HEK293 (cell line): ENCODE results near the gene SEC24A.
A peak's percentile ranks its signal among the peaks of the same experiment; 100 is the strongest.

Source experiments
- BCL11A ChIP-seq: fragments of 450-650 bp; formaldehyde crosslinking; IDR thresholded peaks from 2 replicates; pipeline ENCODE4 v1.5.1; 2016; ENCODE audit warnings: low read depth, missing biosample characterization, missing genetic modification characterization
- EGR2 ChIP-seq: fragments of 450-650 bp; formaldehyde crosslinking; IDR thresholded peaks from 2 replicates; pipeline ENCODE4 v1.5.1; 2016; ENCODE audit warnings: low read depth, missing biosample characterization, missing genetic modification characterization
- INSM2 ChIP-seq: fragments of 450-650 bp; formaldehyde crosslinking; IDR thresholded peaks from 2 replicates; pipeline ENCODE4 v1.5.1; 2016; ENCODE audit warnings: missing biosample characterization, missing genetic modification characterization
- PRDM6 ChIP-seq: fragments of 450-650 bp; formaldehyde crosslinking; IDR thresholded peaks from 2 replicates; pipeline ENCODE4 v1.5.1; 2017; ENCODE audit warnings: missing biosample characterization, missing genetic modification characterization
- RBAK ChIP-seq: fragments of 450-650 bp; formaldehyde crosslinking; IDR thresholded peaks from 2 replicates; pipeline ENCODE4 v1.5.1; 2016; ENCODE audit warnings: missing biosample characterization, missing genetic modification characterization
- REPIN1 ChIP-seq: fragments of 450-650 bp; formaldehyde crosslinking; IDR thresholded peaks from 2 replicates; pipeline ENCODE4 v1.5.1; 2017; ENCODE audit warnings: missing biosample characterization, missing genetic modification characterization, low read depth
- YY1 ChIP-seq: fragments of 450-650 bp; formaldehyde crosslinking; IDR thresholded peaks from 2 replicates; pipeline ENCODE4 v1.5.1; 2018; ENCODE audit warnings: missing biosample characterization, missing genetic modification characterization
- ZEB2 ChIP-seq: fragments of 450-650 bp; formaldehyde crosslinking; IDR thresholded peaks from 2 replicates; pipeline ENCODE4 v1.5.1; 2016; ENCODE audit warnings: missing biosample characterization, missing genetic modification characterization
- ZFP37 ChIP-seq: fragments of 450-650 bp; formaldehyde crosslinking; IDR thresholded peaks from 2 replicates; pipeline ENCODE4 v1.5.1; 2016; ENCODE audit warnings: missing biosample characterization, missing genetic modification characterization
- ZFP69B ChIP-seq: fragments of 450-650 bp; formaldehyde crosslinking; IDR thresholded peaks from 2 replicates; pipeline ENCODE4 v1.5.1; 2016; ENCODE audit warnings: missing biosample characterization, missing genetic modification characterization
- ZNF138 ChIP-seq: fragments of 450-650 bp; formaldehyde crosslinking; IDR thresholded peaks from 2 replicates; pipeline ENCODE4 v1.5.1; 2016; ENCODE audit warnings: missing biosample characterization, missing genetic modification characterization, borderline replicate concordance
- ZNF140 ChIP-seq: fragments of 450-650 bp; formaldehyde crosslinking; IDR thresholded peaks from 2 replicates; pipeline ENCODE4 v1.5.1; 2016; ENCODE audit warnings: missing biosample characterization, missing genetic modification characterization
- ZNF155 ChIP-seq: fragments of 450-650 bp; formaldehyde crosslinking; IDR thresholded peaks from 2 replicates; pipeline ENCODE4 v1.5.1; 2016; ENCODE audit warnings: missing biosample characterization, missing genetic modification characterization
- ZNF184 ChIP-seq: fragments of 450-650 bp; IDR thresholded peaks from 2 replicates; pipeline ENCODE4 v1.5.1; 2018; ENCODE audit warnings: missing biosample characterization, mild to moderate bottlenecking, missing genetic modification characterization
- ZNF23 ChIP-seq: fragments of 450-650 bp; formaldehyde crosslinking; IDR thresholded peaks from 2 replicates; pipeline ENCODE4 v1.5.1; 2016; ENCODE audit warnings: missing biosample characterization, missing genetic modification characterization, borderline replicate concordance
- ZNF266 ChIP-seq: fragments of 450-650 bp; formaldehyde crosslinking; IDR thresholded peaks from 2 replicates; pipeline ENCODE4 v1.5.1; 2016; ENCODE audit warnings: missing biosample characterization, missing genetic modification characterization, low read depth
- ZNF354C ChIP-seq: fragments of 450-650 bp; formaldehyde crosslinking; IDR thresholded peaks from 2 replicates; pipeline ENCODE4 v1.5.1; 2016; ENCODE audit warnings: missing biosample characterization, missing genetic modification characterization, low read depth, borderline replicate concordance
- ZNF48 ChIP-seq: fragments of 450-650 bp; formaldehyde crosslinking; IDR thresholded peaks from 2 replicates; pipeline ENCODE4 v1.5.1; 2016; ENCODE audit warnings: missing biosample characterization, missing genetic modification characterization
- ZNF488 ChIP-seq: fragments of 450-650 bp; formaldehyde crosslinking; IDR thresholded peaks from 2 replicates; pipeline ENCODE4 v1.5.1; 2016; ENCODE audit warnings: missing biosample characterization, missing genetic modification characterization
- ZNF501 ChIP-seq: fragments of 450-650 bp; formaldehyde crosslinking; IDR thresholded peaks from 2 replicates; pipeline ENCODE4 v1.5.1; 2016; ENCODE audit warnings: missing biosample characterization, missing genetic modification characterization
- ZNF624 ChIP-seq: fragments of 450-650 bp; formaldehyde crosslinking; IDR thresholded peaks from 2 replicates; pipeline ENCODE4 v1.5.1; 2017; ENCODE audit warnings: missing biosample characterization, missing genetic modification characterization
- ZNF645 ChIP-seq: fragments of 450-650 bp; formaldehyde crosslinking; IDR thresholded peaks from 2 replicates; pipeline ENCODE4; 2016; ENCODE audit warnings: missing biosample characterization, missing genetic modification characterization
- ZNF664 ChIP-seq: fragments of 450-650 bp; formaldehyde crosslinking; IDR thresholded peaks from 2 replicates; pipeline ENCODE4 v1.5.1; 2016; ENCODE audit warnings: missing biosample characterization, missing genetic modification characterization
- ZNF791 ChIP-seq: fragments of 450-650 bp; formaldehyde crosslinking; IDR thresholded peaks from 2 replicates; pipeline ENCODE4 v1.5.1; 2016; ENCODE audit warnings: missing biosample characterization, missing genetic modification characterization
- ZNF837 ChIP-seq: fragments of 450-650 bp; formaldehyde crosslinking; IDR thresholded peaks from 2 replicates; pipeline ENCODE4 v1.5.1; 2016; ENCODE audit warnings: missing biosample characterization, missing genetic modification characterization
- ZNF843 ChIP-seq: fragments of 450-650 bp; formaldehyde crosslinking; IDR thresholded peaks from 2 replicates; pipeline ENCODE4 v1.5.1; 2016; ENCODE audit warnings: missing biosample characterization, missing genetic modification characterization
- TF ChIP-seq, protein P1 (sequence below): fragments of 450-650 bp; formaldehyde crosslinking; IDR thresholded peaks from 2 replicates; pipeline ENCODE4 v1.5.1; 2017; ENCODE audit warnings: missing biosample characterization, mild to moderate bottlenecking, missing genetic modification characterization, moderate library complexity
- TF ChIP-seq, protein P2 (sequence below): fragments of 450-650 bp; formaldehyde crosslinking; IDR thresholded peaks from 2 replicates; pipeline ENCODE4 v1.5.0; 2017; ENCODE audit warnings: missing biosample characterization, missing genetic modification characterization, borderline replicate concordance
- TF ChIP-seq, protein P3 (sequence below): fragments of 450-650 bp; IDR thresholded peaks from 2 replicates; pipeline ENCODE4 v1.5.1; 2018; ENCODE audit warnings: missing biosample characterization, mild to moderate bottlenecking, missing genetic modification characterization

Gene SEC24A

DNA sequence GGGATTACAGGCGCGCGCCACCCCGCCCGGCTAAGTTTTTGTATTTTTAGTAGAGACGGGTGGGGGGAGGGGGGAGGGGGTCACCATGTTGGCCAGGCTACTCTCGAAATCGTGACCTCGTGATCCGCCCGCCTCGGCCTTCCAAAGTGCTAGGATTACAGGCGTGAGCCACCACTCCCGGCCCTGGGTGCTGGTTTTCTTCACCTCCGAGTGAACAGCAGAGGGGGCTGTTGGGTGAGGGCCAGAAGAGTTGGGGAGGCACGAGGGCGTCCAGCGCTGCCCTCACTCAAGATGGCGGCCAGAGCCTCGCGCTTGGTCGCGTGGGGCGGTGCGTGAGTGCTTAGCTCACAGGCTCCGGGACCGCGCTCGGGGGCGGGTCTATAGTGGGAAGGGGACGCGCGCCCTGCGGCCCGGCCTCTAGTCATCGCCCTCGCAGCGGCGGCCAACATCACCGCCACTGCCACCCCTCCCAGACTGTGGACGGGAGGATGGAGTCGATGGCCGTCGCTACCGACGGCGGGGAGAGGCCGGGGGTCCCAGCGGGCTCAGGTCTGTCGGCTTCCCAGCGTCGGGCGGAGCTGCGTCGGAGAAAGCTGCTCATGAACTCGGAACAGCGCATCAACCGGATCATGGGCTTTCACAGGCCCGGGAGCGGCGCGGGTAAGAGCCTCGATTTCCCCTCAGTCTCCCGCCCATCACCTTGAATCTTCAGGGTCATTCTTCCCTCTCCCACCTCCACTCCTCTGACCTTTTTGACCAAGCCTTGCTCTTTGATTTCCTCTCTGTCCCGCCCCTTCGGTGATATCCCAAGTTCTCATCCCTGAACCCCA is 89.8 kb downstream of the SEC24A start, which contains the start of gene CAMLG (continued):
- TF ChIP-seq EGR2 (tag by site-specific recombination) (peak; percentile 89), ZNF624 (tag by site-specific recombination) (no peak), ZNF843 (peak; percentile 70; the same call in 1 of the 2 replicates), ZNF23 (no peak), ZNF837 (tag by site-specific recombination) (no peak), ZNF354C (tag by site-specific recombination) (no peak), REPIN1 (no peak), ZNF138 (tag by site-specific recombination) (no peak), PRDM6 (0 out of 2 replicates have a peak, but pooled peaks have one; percentile 7), ZNF48 (tag by site-specific recombination) (no peak), ZNF266 (tag by site-specific recombination) (no peak), ZNF488 (no peak), ZNF155 (tag by site-specific recombination) (no peak), ZFP69B (tag by site-specific recombination) (peak; percentile 59; the same call in 1 of the 2 replicates), BCL11A (peak; percentile 44), ZNF645 (tag by site-specific recombination) (no peak), ZNF140 (tag by site-specific recombination) (no peak), ZNF184 (tag by site-specific recombination) (no peak), ZEB2 (tag by site-specific recombination) (peak; percentile 90), ZNF501 (tag by site-specific recombination) (peak; percentile 92), ZNF791 (tag by site-specific recombination) (0 out of 2 replicates have a peak, but pooled peaks have one; percentile 24), ZFP37 (tag by site-specific recombination) (0 out of 2 replicates have a peak, but pooled peaks have one; percentile 82), RBAK (no peak), YY1 (tag by site-specific recombination) (peak; percentile 99), ZNF664 (tag by site-specific recombination) (no peak), INSM2 (peak; percentile 71)
- TF ChIP-seq, protein P1, sequence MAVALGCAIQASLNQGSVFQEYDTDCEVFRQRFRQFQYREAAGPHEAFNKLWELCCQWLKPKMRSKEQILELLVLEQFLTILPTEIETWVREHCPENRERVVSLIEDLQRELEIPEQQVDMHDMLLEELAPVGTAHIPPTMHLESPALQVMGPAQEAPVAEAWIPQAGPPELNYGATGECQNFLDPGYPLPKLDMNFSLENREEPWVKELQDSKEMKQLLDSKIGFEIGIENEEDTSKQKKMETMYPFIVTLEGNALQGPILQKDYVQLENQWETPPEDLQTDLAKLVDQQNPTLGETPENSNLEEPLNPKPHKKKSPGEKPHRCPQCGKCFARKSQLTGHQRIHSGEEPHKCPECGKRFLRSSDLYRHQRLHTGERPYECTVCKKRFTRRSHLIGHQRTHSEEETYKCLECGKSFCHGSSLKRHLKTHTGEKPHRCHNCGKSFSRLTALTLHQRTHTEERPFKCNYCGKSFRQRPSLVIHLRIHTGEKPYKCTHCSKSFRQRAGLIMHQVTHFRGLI (tag by site-specific recombination), result peak; percentile 88
- TF ChIP-seq, protein P2, sequence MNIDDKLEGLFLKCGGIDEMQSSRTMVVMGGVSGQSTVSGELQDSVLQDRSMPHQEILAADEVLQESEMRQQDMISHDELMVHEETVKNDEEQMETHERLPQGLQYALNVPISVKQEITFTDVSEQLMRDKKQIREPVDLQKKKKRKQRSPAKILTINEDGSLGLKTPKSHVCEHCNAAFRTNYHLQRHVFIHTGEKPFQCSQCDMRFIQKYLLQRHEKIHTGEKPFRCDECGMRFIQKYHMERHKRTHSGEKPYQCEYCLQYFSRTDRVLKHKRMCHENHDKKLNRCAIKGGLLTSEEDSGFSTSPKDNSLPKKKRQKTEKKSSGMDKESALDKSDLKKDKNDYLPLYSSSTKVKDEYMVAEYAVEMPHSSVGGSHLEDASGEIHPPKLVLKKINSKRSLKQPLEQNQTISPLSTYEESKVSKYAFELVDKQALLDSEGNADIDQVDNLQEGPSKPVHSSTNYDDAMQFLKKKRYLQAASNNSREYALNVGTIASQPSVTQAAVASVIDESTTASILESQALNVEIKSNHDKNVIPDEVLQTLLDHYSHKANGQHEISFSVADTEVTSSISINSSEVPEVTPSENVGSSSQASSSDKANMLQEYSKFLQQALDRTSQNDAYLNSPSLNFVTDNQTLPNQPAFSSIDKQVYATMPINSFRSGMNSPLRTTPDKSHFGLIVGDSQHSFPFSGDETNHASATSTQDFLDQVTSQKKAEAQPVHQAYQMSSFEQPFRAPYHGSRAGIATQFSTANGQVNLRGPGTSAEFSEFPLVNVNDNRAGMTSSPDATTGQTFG (tag by site-specific recombination), result no peak
- TF ChIP-seq, protein P3, sequence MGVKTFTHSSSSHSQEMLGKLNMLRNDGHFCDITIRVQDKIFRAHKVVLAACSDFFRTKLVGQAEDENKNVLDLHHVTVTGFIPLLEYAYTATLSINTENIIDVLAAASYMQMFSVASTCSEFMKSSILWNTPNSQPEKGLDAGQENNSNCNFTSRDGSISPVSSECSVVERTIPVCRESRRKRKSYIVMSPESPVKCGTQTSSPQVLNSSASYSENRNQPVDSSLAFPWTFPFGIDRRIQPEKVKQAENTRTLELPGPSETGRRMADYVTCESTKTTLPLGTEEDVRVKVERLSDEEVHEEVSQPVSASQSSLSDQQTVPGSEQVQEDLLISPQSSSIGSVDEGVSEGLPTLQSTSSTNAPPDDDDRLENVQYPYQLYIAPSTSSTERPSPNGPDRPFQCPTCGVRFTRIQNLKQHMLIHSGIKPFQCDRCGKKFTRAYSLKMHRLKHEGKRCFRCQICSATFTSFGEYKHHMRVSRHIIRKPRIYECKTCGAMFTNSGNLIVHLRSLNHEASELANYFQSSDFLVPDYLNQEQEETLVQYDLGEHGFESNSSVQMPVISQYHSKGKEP (tag by site-specific recombination), result no peak
